HEK293 (cell line): ENCODE results near the gene BPHL.
"Not testable (repeated sequence)": the region's sequence is repeated elsewhere in the genome, so short reads cannot be mapped to it uniquely, and the experiment has no call there.

Experiments used
- KLF16 ChIP-seq: fragments of 450-650 bp; formaldehyde crosslinking; IDR thresholded peaks from 2 replicates; pipeline ENCODE4 v1.5.1; 2017; ENCODE audit warnings: missing biosample characterization, missing genetic modification characterization
- ZNF121 ChIP-seq: fragments of 450-650 bp; formaldehyde crosslinking; IDR thresholded peaks from 2 replicates; pipeline ENCODE4 v1.5.1; 2016; ENCODE audit warnings: missing biosample characterization, missing genetic modification characterization
- ZNF292 ChIP-seq: fragments of 450-650 bp; formaldehyde crosslinking; IDR thresholded peaks from 2 replicates; pipeline ENCODE4 v1.5.1; 2016; ENCODE audit warnings: low read depth, missing biosample characterization, missing genetic modification characterization, borderline replicate concordance
- ZNF350 ChIP-seq: fragments of 450-650 bp; formaldehyde crosslinking; IDR thresholded peaks from 2 replicates; pipeline ENCODE4 v1.5.0; 2017; ENCODE audit warnings: missing biosample characterization, mild to moderate bottlenecking, missing genetic modification characterization
- TF ChIP-seq, protein P1 (sequence below): fragments of 450-650 bp; formaldehyde crosslinking; IDR thresholded peaks from 2 replicates; pipeline ENCODE4 v1.5.1; 2016; ENCODE audit warnings: missing biosample characterization, missing genetic modification characterization

DNA sequence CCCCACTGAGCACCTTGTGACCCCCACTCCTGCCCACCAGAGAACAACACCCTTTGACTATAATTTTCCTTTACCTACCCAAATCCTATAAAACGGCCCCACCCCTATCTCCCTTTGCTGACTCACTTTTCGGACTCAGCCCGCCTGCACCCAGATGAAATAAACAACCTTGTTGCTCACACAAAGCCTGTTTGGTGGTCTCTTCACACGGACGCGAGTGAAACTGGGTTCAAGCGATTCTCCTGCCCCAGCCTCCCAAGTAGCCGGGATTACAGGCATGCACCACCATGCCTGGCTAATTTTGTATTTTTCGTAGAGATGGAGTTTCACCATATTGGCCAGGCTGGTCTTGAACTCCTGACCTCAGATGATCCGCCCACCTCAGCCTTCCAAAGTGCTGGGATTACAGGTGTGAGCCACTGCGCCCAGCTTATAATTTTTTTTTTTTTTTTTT lies 55.2 kb downstream of the BPHL start:
- TF ChIP-seq, protein P1, sequence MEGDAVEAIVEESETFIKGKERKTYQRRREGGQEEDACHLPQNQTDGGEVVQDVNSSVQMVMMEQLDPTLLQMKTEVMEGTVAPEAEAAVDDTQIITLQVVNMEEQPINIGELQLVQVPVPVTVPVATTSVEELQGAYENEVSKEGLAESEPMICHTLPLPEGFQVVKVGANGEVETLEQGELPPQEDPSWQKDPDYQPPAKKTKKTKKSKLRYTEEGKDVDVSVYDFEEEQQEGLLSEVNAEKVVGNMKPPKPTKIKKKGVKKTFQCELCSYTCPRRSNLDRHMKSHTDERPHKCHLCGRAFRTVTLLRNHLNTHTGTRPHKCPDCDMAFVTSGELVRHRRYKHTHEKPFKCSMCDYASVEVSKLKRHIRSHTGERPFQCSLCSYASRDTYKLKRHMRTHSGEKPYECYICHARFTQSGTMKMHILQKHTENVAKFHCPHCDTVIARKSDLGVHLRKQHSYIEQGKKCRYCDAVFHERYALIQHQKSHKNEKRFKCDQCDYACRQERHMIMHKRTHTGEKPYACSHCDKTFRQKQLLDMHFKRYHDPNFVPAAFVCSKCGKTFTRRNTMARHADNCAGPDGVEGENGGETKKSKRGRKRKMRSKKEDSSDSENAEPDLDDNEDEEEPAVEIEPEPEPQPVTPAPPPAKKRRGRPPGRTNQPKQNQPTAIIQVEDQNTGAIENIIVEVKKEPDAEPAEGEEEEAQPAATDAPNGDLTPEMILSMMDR (tag by site-specific recombination) = not testable (repeated sequence)
- not testable (repeated sequence) for TF ChIP-seq KLF16 (tag by site-specific recombination); ZNF292 (tag by site-specific recombination); ZNF121; ZNF350 (tag by site-specific recombination)
